RCC 7860 (cell line): ENCODE data around the gene CCR9.
A peak's percentile ranks its signal among the peaks of the same experiment; 100 is the strongest.

ENCODE experiments used
- DNase-seq: peaks from one replicate; pipeline ENCODE4 v3.0.0-alpha.2; 2015; ENCODE audit warnings: low spot score
- FAIRE-seq: peaks from 2 replicates; lab custom pipeline; 2012; peaks lifted over from hg19 to GRCh38; lab: Jason Lieb, UNC

CCR9 gene

DNA sequence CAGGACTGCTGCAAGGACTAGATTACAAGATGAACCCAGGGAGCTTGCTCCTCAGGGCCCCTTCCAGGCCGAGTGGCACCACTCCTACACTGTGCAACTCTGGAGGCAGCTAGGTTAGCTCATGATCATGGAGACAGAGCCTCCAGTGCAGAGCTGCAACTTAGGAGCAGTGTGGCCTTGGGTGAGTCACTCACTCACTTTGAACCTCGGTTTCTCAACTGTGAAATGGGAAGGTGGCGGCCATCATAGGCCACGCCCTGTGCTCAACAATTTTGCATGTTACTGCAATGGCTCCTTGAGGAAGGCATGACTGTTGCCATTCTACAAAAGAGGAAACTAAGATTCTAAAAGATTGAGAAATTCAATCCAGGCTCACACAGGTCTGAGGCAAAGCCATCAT, 45.8 kb downstream of the CCR9 start:
- DNase-seq, result no peak

DNA sequence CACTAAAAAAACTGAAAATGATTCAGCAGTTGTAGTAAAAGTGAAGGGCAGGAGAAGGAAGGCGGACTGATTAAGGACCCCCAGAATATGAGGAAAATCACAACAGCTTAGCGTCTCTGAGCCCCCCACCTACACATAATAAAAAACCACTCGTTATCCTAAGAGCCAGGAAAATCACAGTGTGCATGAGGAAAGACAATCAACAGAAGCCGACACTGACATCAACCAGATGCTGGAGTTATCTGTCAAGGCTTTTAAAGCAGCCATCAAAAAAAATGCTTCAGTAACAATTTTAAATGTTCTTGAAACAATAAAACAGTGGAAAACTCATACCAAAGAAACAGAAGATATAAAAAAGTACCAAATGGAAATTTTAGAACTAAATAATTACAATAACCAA, 47.2 kb downstream of the CCR9 start:
- FAIRE-seq (no peak), DNase-seq (no peak)

More for the DNA sequence above, 45.8 kb downstream of the CCR9 start:
- no peak for FAIRE-seq

DNA sequence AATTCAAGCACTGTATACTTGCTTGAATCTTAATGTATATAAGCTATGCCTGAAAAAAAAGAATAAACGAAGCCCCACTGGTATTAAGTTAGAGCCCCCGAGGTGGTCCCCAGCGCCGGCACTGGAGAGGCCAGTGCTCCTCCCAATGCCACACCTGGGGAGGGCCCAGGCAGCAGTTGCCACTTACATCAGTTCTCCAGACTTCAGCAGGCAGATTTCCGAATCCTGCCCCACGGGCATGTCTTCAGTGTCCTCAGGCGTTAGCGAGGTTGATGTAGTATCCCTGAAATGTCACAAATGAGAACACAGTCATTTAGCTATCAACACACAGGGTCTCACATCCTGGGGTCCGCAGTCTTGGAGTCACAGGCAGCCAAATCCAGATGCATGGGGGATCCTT, 49.9 kb downstream of the CCR9 start:
- DNase-seq (no peak), FAIRE-seq (no peak)

DNA sequence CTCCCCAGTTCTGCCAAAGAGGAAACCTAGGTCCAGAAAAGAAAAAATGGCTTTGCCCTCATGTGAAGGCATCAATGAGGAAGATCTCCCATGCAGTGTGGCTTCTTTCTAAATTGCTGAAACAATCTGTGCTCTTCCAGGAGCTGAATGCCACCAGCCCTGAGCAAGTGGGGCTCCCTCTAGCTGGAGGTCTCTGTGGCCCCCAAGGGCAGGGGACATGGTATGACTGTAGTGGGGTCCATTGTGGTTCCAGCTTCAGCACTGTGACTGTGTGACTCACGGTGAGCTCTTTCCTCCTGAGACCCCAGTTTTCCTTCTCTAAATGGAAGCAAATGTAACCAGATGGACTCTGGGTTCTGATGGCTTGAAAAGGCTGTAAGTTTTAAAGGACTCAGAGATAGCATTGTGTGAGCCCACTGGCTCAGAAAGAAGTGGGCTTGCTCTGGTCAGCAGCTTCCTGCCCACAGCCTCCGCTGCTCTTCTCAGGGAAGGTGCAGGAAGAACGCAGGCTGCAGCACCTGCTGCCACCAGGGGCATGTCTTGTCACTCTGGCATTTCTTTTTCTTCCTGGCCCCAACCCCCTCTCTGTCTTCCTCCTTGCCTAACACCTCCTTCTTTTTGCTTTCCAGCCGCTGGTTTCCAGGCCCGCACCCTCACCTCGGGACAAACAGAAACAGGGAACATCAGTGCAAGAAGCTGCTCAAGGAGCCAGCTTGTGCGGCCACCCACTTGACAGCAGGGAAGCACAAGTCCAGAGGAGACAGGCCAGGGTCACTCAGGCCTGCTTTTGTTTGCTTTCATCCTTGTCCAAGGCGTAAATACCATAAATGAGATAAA, 51.1 kb downstream of the CCR9 start:
- DNase-seq (no peak), FAIRE-seq (no peak)

DNA sequence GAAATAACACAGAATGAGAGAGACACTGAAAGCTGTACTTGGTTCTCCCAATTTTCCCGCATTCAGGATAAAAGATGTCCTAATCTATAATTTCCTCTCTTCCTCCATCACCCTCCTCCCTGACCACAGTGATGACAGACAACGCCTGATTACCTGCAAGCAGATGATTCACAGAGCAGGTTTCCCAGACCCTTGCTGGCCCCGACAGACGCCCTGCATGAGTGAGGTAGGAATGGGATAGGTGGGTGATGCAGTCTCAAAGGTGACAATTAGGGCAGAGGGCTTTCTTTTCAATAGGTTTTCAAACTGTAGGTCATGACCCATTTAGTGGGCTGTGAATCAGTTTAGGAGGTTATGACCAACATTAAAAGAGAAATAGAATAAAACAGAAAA, 51.7 kb downstream of the CCR9 start:
- DNase-seq (no peak), FAIRE-seq (no peak)

DNA sequence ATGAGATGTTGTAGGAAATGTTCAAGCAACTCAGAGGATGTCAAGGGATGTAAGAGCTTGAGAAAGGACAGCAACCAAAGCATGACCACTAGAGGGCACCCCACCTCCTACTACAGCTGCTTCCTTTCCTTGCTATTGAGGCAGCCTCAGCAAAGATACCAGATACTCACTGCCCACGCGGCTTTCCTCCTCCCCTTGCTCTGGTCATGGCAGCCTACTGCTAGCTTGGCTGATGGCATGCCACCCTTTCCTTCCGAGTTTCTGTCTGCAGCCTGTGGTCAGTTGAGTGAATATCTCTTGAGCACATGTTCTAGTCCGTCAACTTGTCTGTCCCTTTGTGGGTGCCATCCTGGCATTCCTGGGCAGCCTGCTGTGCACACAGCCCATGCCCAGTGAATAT, 52.5 kb downstream of the CCR9 start:
- DNase-seq (peak; percentile 55), FAIRE-seq (no peak)

DNA sequence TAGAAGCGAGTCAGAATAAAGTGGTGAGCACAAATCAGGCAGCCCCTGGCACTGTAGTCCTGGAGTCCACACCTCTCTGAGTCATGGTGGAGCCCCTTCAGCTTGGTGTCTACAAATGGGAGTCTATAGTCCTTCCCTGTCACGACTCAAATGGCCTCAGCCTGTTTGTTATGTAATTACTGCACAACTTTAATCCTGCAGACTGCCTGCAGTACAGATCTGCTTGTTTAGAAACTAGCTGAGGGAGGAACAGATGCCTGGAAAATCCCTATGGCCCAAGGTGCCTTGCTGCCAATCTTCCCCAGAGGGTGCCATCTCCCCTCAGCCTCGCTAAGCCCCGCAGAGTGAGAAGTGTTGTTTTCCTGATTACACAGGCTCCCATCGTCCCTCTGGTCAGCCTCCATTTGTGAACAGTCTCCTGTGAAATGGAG, 53.0 kb downstream of the CCR9 start:
- DNase-seq, result no peak
- no peak for FAIRE-seq

DNA sequence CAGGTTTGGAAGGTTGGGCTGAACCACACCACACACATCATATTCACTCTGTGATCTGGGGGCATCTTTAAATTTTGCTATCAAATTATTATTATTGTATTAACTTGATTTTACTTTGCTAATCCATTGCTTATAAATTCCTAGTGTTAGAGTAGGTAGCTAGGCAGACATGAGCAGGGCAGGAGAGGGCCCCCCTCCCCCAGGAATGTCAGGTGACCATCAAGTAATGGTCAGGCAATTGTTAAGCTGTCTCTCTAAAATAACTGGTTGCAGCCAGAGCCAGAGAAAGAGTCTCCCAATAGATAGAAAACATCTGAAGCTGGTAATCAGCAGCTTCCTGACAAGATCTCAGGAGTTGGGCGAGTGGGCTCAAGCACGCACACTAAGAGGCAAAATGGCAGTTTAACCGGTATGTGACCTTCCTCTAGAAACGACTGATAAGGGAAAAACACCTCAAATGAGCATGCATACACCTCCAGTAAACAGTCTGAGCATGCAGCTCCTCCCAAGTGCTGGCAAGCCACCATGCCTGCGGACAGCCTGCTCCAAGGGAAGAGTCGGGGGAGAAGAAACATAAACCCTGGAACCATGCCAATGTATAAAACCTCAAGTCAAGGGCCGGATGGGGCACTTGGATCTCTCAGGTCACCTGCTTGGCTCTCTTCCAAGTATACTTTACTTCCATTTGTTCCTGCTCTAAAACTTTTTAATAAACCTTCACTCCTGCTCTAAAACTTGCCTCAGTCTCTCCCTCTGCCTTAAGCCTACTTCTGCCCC, 53.8 kb downstream of the CCR9 start:
- FAIRE-seq (no peak), DNase-seq (no peak)

DNA sequence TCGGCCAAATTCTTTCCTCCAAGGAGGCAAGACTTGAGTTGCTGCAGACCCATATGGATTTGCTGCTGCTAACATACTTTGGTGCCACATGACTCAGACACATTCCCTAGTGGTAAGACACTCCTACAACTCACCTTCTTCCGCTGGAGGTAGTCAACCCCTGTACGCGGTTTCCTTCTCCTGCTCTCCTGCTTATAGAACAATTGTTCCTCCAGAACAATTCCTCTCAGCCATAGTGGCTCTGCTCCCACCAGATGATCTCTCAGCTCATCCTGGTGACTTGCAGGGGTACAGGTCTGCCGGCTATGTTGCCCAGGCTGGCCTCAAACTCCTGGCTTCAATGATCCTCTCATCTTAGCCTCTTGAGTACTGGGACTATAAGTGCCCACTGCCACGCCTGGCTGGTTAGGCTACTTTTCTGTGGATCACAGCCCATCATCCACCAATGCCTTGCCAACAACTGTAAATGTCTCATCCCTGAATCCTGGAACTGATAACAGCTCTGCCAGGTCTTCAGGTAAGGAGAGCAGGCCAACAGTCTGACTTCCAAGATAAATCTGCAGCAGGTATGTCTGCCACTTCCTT, 54.5 kb downstream of the CCR9 start:
- no peak for FAIRE-seq
- no peak for DNase-seq

DNA sequence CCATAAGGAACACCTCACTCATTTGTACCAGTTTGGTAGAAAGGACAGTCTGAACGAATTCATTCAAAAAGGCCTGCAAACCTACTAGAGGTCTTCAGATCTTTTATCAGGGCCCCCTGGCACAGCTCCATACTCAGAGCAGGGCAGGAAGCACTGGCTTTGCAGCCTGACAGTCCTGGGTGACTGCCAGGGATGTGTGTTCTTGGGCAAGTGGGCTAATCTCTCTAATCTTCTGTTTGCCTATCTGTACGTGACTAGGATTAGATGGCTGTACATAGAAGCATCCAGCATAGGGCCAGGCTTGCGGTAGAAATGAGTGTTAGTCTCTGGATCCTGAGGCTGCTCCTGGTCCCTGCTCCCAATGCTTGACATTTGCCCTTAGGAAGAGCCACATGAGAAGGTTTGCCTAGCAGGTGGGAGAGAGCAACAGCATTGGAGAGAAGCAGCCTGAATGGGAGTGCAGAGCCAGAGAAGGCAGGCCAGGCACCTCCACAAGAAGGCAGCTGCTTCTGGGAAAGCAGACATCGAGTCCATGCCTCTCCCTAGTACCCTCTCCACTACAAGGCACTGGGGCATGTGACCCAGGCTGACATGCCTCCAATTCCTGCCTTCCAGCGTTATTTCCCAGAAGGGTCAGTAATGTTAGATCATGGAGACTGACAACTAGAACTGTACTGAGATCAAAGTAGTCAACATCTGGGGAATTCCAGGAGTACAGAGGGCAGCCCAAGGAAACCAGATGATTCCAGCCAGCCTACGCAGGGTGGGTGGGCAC, 55.9 kb downstream of the CCR9 start:
- FAIRE-seq (no peak), DNase-seq (no peak)

DNA sequence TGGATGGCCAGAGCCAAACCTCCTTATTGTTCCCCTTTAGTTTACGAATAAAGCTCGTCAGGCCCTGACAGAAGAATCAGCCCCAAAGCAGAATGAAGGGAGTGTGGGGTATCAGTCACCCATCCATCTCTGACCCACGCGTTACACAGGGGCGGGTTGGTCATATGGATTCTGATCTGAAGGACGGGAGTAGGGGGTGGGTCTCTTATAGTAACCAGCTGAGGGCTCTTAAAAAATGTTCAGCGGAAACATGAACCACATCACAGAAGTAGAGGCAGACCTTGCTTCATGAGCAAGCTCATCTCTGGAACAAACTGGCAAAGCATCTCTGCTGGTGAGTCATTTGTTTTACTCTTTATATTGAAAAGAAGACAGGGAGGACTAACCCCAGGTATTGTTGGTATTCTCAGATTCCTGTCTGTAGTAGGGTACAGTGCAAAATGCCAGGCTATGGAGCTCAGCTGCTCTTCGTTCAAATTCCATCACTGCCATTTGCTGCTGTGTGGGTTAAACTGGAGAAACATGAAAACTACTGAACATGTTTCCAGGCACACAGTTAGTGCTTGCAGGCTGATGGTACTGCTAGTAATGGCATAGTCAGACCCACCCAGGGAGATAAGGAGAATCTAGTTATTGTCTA, 57.0 kb downstream of the CCR9 start, which contains the start of gene CXCR6:
Gene CXCR6, plus strand, starts transcription at position 258 of the 640 bp plus-strand sequence. CDS start 3,018 bp downstream, outside the sequence.
- FAIRE-seq, result no peak

DNA sequence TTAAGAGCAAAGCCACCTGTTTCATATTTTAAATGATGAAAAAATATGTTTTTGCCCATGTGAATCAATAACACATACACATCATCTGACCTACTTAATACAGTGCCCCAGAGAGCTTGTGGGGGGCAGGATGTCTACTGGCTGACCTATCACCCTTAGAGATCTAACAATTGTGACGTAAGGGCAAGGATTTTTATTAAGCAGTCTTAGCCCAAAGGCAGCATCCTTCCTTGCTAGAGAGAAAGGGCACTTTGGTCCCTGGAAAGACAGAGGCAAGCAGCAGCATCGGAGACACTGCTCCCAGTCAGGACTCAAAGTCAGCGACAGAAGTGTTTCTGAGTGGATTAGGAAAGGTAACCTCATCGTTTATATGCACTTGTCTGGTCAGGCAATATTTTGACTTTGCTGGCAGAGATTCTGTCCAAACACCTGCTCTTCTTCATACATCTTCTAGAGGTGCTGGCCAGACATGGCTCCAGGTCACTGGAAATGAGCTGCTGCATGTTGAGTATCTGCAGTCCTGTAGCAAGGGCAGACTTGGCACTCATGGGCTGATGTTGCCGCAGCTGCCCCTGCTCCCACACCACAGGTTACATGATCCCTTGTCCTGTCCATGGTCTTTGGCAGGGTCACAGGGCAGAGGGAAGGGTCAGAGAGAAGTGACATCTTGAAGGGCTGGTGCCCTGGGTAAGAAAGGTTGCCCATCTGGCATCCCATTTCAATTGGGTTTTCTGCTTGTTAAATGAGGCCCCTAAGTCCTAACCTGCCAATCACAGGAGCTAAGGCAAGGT, 58.7 kb downstream of the CCR9 start:
- FAIRE-seq, result no peak
- DNase-seq, result no peak

More for the DNA sequence above, 57.0 kb downstream of the CCR9 start, which contains the start of gene CXCR6:
- no peak for DNase-seq

DNA sequence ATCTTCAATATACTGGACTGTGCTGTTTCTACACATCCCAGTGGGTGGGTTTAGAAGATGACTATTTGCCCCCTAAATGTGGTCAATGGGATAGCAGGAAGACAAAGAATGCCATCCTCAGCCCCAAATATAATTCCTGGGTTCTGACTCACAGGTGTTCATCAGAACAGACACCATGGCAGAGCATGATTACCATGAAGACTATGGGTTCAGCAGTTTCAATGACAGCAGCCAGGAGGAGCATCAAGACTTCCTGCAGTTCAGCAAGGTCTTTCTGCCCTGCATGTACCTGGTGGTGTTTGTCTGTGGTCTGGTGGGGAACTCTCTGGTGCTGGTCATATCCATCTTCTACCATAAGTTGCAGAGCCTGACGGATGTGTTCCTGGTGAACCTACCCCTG, 60.0 kb downstream of the CCR9 start:
- no peak for FAIRE-seq
- DNase-seq, result no peak

DNA sequence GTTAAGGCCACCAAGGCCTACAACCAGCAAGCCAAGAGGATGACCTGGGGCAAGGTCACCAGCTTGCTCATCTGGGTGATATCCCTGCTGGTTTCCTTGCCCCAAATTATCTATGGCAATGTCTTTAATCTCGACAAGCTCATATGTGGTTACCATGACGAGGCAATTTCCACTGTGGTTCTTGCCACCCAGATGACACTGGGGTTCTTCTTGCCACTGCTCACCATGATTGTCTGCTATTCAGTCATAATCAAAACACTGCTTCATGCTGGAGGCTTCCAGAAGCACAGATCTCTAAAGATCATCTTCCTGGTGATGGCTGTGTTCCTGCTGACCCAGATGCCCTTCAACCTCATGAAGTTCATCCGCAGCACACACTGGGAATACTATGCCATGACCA, 60.5 kb downstream of the CCR9 start:
- FAIRE-seq (no peak), DNase-seq (no peak)

DNA sequence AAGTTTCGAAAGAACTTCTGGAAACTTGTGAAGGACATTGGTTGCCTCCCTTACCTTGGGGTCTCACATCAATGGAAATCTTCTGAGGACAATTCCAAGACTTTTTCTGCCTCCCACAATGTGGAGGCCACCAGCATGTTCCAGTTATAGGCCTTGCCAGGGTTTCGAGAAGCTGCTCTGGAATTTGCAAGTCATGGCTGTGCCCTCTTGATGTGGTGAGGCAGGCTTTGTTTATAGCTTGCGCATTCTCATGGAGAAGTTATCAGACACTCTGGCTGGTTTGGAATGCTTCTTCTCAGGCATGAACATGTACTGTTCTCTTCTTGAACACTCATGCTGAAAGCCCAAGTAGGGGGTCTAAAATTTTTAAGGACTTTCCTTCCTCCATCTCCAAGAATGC, 61.0 kb downstream of the CCR9 start:
- FAIRE-seq (no peak), DNase-seq (no peak)

DNA sequence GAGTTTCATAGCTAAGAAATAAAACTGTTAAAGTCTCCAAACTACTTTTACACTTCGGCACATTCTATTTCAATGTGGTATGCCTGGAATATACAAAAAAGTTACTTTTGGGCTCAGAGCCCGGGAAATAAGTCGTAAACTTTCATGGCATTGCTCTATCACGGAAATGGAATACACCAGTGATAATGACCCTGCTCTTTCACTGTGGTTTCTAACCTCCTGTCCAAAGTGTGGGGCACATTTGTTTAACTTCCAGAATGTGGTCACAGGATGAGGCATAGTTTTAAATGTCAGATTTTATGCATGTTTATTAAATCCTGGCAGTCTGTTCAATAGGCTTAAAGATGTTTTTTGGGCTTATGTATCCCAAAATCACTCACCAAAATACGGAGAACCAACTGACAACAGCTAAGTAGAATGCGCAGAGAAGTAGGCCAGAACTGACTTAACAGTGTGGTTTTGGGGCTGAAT, 62.0 kb downstream of the CCR9 start:
- no peak for FAIRE-seq
- DNase-seq, result no peak

DNA sequence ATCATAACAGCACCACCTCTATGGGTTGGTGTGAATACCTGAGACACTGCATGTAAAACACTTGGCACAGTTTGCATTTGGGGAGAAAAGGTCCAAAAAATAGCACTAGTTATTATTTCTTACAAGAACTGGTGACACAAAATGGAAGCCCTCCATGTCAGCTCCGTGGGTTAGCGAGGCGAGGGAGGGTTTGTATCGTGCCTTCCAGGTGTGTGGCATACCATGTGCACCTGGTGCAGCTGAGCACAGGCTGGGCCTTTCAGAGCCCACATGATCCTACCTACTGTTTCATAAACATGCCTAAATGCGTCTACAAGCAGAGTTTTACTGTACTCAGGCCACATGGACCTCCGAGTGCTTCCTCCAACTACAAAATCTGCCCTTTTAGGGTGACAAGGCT, 62.5 kb downstream of the CCR9 start:
- no peak for DNase-seq
- FAIRE-seq, result no peak

DNA sequence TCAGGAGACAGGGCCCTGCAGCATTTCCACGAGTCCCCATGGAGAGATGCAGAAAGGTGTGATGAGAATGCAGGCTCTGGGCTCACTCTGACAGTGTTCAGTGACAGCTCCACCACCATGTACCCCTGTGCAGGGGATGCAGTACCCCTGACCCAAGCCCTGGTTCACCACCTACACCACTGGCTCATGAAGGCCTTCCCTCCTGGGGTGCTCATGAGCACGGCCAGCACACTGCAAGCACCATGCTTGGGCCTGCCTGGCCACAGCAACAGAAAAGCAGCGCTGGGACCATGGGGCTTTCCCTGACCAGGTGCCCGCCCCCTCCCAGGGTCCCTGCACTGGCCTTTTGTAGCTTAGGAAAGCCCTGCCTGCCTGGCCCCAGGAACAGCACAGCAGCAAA, 63.1 kb downstream of the CCR9 start:
- DNase-seq, result no peak
- no peak for FAIRE-seq

DNA sequence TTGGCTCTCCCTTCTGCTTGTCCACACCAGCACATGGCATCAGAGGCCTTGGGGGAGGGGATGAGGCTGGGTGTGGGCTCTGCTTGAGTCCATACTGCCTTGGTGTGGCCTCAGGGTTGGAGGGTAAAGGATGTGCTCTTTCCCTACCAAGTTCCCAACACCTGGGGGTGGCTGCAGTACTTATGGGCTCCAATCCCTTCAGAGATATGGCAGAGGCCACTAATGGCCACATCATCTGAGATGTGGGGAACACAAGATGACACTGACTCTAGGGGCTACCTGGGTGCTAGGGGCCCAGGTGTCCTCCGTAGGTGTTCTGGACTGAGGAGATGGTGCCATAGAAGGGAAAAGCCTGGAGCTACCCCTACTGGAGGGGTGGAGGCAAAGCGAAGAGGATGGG, 63.8 kb downstream of the CCR9 start:
- DNase-seq (no peak), FAIRE-seq (no peak)
